Measurements from ENCODE around the gene CAPN12.
"Not testable (repeated sequence)": the region's sequence is repeated elsewhere in the genome, so short reads cannot be mapped to it uniquely, and the experiment has no call there.

CAPN12 gene, protein sequence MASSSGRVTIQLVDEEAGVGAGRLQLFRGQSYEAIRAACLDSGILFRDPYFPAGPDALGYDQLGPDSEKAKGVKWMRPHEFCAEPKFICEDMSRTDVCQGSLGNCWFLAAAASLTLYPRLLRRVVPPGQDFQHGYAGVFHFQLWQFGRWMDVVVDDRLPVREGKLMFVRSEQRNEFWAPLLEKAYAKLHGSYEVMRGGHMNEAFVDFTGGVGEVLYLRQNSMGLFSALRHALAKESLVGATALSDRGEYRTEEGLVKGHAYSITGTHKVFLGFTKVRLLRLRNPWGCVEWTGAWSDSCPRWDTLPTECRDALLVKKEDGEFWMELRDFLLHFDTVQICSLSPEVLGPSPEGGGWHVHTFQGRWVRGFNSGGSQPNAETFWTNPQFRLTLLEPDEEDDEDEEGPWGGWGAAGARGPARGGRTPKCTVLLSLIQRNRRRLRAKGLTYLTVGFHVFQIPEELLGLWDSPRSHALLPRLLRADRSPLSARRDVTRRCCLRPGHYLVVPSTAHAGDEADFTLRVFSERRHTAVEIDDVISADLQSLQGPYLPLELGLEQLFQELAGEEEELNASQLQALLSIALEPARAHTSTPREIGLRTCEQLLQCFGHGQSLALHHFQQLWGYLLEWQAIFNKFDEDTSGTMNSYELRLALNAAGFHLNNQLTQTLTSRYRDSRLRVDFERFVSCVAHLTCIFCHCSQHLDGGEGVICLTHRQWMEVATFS

DNA sequence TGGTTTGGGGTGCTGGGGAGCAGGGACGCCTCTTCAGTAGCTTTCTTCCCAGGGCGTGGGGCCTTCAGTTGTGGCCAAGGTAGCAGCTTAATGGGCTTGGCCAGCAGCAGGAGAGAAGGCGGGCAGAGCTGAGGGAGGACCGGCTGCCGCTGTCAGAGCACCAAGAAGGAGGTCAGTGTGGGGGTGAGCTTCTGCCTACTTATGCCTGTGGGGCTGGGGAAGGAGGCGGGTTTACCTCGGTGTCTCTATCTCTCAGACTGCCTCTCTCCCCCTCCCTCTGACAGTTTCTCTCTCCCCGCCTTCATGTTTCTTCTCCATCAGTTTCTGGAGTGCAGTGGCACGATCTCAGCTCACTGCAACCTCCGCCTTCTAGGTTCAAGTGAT lies at the start of gene CAPN12:
CAPN12 (minus strand) TSS at position 177 of the 384 bp plus-strand sequence. CDS start 309 bp downstream, outside the sequence.
- H3K9me3 ChIP-seq (ENCODE audit: control insufficient read depth, low read depth, low read length), result no peaks in the 10 kb centered on the region
- no peak within 1 kb of the TSS for H3K9ac ChIP-seq (ENCODE audit: low read length)
- no peaks in the 10 kb centered on the region for H3K27me3 ChIP-seq (ENCODE audit: control insufficient read depth, insufficient read depth, low read length)
- H3K36me3 ChIP-seq (ENCODE audit: control insufficient read depth, low read depth, low read length), result no peaks in the 10 kb centered on the region
- H3K27ac ChIP-seq (ENCODE audit: low read length), result no peak within 1 kb of the TSS
- H3K4me1 ChIP-seq (ENCODE audit: control insufficient read depth, low read depth, low read length), result no peaks in the 10 kb centered on the region
- H3K4me3 ChIP-seq (ENCODE audit: low read length), result no peak within 1 kb of the TSS

DNA sequence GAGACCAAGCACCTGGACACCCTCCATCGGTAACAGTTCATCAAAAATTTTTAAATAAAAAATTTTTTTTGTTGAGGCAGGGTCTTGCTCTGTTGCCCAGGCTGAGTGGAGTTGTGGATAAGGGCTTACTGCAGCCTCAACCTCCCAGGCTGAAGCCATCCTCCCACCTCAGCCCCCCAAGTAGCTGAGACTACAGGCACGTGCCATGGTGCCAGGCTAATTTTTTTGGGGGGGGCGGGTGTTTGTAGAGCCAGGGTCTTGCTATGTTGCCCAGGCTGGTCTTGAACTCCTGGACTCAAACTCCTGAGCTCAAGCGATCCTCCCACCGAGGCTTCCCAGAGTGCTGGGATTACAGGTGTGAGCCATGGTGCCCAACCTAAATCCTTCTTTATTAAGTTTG lies 49.4 kb upstream of the CAPN12 start:
- Histone ChIP-seq H3K4me1 (ENCODE audit: control insufficient read depth, low read depth, low read length) (no peaks in the 10 kb centered on the region), H3K9me3 (ENCODE audit: control insufficient read depth, low read depth, low read length) (no peaks in the 10 kb centered on the region), H3K27ac (ENCODE audit: low read length) (no peak overlapping the region), H3K9ac (ENCODE audit: low read length) (no peak overlapping the region), H3K36me3 (ENCODE audit: control insufficient read depth, low read depth, low read length) (no peaks in the 10 kb centered on the region), H3K27me3 (ENCODE audit: control insufficient read depth, insufficient read depth, low read length) (no peaks in the 10 kb centered on the region), H3K4me3 (ENCODE audit: low read length) (no peak overlapping the region)

DNA sequence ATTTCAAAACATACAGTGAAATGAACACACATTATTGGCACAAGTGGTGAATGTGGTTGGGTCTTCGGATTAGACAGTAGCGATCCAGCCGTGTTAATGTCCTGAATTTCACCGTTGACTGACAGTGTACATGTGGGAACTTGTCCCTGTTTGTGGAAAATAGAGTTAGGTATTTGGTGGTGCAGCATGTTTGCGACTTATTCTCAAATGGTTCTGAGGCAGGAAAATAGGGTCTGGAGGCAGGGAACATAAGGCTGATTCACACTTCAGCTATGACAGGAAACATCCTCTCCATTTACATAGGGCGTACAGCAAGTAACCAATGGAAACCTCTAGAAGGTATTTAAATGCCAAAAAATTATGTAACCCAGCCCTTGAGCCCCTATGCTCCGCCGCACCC lies 48.9 kb upstream of the CAPN12 start:
- Histone ChIP-seq H3K27ac (ENCODE audit: low read length) (no peak overlapping the region), H3K27me3 (ENCODE audit: control insufficient read depth, insufficient read depth, low read length) (no peaks in the 10 kb centered on the region), H3K9ac (ENCODE audit: low read length) (no peak overlapping the region), H3K4me1 (ENCODE audit: control insufficient read depth, low read depth, low read length) (no peaks in the 10 kb centered on the region), H3K4me3 (ENCODE audit: low read length) (no peak overlapping the region), H3K9me3 (ENCODE audit: control insufficient read depth, low read depth, low read length) (no peaks in the 10 kb centered on the region), H3K36me3 (ENCODE audit: control insufficient read depth, low read depth, low read length) (no peaks in the 10 kb centered on the region)

DNA sequence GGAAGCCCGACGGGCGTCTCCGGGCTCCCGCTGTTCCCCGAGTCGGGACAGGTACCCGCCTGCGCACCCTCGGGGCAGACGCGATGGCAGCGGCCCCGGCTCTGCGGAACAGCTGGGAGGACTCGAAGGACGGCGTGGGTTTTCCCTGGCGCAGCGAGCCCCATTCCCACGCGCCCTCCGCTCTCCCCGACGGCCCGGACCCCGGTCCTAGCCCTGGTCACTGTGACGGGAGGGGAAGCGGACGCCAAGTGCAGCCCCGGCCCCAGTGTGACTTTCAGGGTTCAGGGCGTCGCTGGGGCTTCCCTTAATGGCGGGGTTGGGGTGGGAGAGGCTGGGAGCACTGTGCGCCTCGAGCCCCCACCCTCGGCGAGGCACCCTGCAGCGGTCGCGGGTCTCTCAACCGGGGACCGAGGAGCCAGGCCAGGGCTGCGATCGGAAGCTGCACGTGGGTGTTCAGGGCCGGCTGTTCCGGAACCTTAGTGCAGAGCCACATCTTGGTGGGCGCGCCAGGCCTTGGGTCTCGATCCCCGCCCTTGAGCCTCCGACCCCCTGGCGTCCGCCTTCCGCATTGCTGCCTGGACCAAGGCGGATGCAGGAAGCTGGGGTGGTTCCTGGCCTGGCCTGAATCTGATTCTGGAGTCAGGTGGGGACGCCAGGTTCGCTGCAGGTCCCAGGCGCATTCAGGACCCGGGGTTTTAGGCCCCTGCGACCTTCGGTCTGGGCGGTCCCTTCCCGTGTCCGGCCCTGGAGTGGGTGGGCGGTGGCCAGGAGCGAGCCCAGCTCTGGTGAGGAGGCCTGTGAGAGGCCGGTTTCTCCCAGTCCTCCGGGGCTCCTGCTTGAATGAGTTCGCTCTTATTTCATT lies 48.2 kb upstream of the CAPN12 start:
- Histone ChIP-seq H3K9ac (ENCODE audit: low read length) (no peak overlapping the region), H3K9me3 (ENCODE audit: control insufficient read depth, low read depth, low read length) (no peaks in the 10 kb centered on the region), H3K4me3 (ENCODE audit: low read length) (no peak overlapping the region), H3K27ac (ENCODE audit: low read length) (no peak overlapping the region), H3K4me1 (ENCODE audit: control insufficient read depth, low read depth, low read length) (no peaks in the 10 kb centered on the region), H3K36me3 (ENCODE audit: control insufficient read depth, low read depth, low read length) (no peaks in the 10 kb centered on the region), H3K27me3 (ENCODE audit: control insufficient read depth, insufficient read depth, low read length) (no peaks in the 10 kb centered on the region)

DNA sequence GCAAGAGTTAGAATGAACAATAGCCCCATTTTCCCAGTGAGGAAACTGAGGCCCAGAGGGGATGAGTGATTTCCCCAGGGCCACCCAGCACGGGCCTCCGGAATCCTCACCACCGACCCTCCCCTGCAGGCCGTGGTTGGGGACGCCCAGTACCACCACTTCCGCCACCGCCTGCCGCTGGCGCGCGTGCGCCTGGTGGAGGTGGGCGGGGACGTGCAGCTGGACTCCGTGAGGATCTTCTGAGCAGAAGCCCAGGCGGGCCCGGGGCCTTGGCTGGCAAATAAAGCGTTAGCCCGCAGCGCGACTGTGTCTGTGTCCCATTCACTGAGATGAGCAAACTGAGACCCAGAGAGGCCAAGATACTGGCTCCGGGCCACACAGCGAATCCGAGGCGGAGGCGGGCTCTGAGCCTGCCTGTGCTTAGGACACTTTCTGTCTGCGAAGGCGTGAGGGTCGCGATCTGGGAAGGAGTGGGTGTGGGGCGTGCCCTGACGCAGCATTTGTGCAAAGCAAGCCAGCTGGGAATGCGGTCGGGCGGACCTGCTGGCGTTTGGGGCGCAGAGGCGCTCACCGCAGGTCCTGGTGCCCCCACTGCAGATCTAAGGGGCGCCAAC lies 47.3 kb upstream of the CAPN12 start:
- H3K4me1 ChIP-seq (ENCODE audit: control insufficient read depth, low read depth, low read length); H3K4me3 ChIP-seq (ENCODE audit: low read length); H3K36me3 ChIP-seq (ENCODE audit: control insufficient read depth, low read depth, low read length); H3K27ac ChIP-seq (ENCODE audit: low read length); H3K27me3 ChIP-seq (ENCODE audit: control insufficient read depth, insufficient read depth, low read length); H3K9me3 ChIP-seq (ENCODE audit: control insufficient read depth, low read depth, low read length); H3K9ac ChIP-seq (ENCODE audit: low read length): not testable (repeated sequence)

DNA sequence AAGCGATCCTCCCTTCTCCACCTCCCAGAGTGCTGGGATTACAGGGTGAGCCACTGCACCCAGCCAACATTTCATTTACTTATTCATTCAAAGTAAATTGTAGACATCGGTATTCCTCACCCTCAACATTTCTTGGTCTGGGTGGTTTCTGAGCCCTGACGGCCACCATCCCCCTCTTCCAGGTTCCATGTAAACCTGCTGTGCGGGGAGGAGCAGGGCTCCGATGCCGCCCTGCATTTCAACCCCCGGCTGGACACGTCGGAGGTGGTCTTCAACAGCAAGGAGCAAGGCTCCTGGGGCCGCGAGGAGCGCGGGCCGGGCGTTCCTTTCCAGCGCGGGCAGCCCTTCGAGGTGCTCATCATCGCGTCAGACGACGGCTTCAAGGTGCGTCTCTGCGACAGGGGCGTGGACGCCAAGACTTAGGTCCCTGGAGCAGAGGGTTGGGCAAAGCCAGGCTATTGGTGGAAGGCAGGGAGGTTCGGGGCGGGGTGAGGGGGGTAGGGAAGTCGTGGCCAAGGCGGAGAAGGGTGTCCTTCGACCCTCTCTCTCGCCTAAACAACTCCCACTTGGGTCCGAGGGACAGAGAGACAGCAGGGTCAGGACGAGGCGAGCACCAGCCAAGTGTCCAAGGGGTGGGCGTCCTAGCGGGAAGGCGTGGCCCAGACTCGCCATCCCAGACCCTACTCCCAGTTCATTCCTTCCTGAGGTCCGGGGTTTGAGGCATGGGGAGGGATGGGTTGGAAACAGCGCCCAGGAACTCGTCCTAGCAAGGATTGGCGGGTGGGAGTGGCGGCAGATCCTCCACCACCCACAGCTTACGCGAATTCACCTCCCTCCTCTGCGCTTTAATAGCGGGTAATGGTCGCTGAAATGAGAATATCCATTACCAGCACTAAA lies 46.5 kb upstream of the CAPN12 start:
- not testable (repeated sequence) for H3K27ac ChIP-seq (ENCODE audit: low read length)

DNA sequence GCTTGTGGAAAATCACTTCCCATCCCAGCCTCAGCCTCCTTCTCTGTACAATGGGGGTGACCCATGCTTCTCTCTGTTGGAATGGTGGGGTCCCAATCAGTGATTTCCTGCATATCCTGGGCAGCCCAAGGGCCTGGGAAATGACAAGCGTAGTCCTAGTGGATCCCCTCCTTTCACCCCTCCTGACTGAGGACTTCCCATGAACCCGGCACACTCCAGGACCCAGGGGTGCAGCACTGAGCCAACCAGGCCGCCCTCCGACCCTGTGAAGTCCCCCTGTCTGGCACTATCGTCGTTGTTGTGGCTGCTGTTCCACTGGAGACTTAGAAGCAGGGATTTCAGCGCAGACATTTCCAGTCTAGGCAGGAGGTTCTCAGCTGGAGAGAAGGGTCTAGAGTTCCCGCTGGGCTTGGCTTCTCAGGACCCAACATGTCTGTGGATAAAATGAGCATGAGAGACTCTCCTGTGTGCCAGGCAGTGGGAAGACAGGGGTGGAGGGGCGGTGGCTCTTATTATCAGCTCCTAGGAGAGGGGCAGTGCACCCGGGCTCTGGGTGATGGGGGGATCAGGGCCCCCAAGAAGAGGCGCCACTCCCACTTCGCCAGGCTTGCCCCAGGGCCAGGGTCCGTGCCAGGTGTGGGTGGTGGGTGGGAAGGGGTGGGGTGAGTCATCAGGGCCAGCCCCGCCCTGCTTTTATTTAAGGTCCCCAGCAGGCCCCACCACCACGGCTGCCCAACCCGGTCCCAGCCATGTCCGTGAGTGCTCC lies 44.4 kb upstream of the CAPN12 start, which contains the start of gene LGALS7B:
LGALS7B (plus strand) TSS at position 723 of the 766 bp plus-strand sequence; CDS start at position 750, 27 bp downstream.
- no peaks in the 10 kb centered on the region for H3K4me1 ChIP-seq (ENCODE audit: control insufficient read depth, low read depth, low read length)
- H3K27ac ChIP-seq (ENCODE audit: low read length), result no peak within 1 kb of the TSS
- no peak within 1 kb of the TSS for H3K9ac ChIP-seq (ENCODE audit: low read length)
- no peaks in the 10 kb centered on the region for H3K27me3 ChIP-seq (ENCODE audit: control insufficient read depth, insufficient read depth, low read length)
- no peaks in the 10 kb centered on the region for H3K36me3 ChIP-seq (ENCODE audit: control insufficient read depth, low read depth, low read length)
- H3K9me3 ChIP-seq (ENCODE audit: control insufficient read depth, low read depth, low read length), result no peaks in the 10 kb centered on the region
- H3K4me3 ChIP-seq (ENCODE audit: low read length), result no peak within 1 kb of the TSS

More for the DNA sequence above, 46.5 kb upstream of the CAPN12 start:
- H3K4me3 ChIP-seq (ENCODE audit: low read length); H3K9ac ChIP-seq (ENCODE audit: low read length); H3K27me3 ChIP-seq (ENCODE audit: control insufficient read depth, insufficient read depth, low read length); H3K4me1 ChIP-seq (ENCODE audit: control insufficient read depth, low read depth, low read length); H3K36me3 ChIP-seq (ENCODE audit: control insufficient read depth, low read depth, low read length); H3K9me3 ChIP-seq (ENCODE audit: control insufficient read depth, low read depth, low read length): not testable (repeated sequence)

DNA sequence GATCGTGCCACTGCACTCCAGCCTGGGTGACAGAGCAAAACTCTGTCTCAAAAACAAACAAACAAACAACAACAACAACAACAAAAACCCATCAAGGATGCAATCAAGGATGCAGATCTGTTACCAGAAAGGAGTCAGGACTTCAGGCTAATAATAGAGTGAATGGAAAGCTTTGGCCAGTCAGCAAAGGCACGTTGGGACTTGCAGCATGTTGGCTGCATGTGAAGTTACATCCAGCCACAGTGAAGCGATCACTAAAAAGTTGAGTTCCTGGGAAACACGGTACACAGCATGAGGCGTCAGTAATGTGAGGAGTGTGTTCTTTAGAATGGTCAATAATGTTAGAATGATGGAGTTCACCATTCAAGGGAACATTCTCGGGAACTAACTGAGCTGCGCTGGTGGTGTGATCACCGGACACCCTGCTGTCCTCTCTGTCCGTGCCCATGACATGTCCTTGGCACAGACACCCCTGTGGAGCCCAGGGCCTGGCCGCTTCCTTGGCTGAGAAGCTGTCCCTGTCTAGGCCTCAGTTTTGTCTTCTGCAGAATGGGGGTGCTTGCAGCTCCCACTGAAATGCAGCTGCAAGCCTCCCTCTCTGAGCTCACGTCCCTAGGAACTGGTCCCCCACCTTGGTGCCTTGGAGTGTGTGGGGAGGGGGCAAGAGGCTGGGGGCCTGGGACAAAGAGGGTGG lies 42.4 kb upstream of the CAPN12 start:
- H3K36me3 ChIP-seq (ENCODE audit: control insufficient read depth, low read depth, low read length), result no peaks in the 10 kb centered on the region
- H3K9ac ChIP-seq (ENCODE audit: low read length), result no peak overlapping the region
- H3K27me3 ChIP-seq (ENCODE audit: control insufficient read depth, insufficient read depth, low read length), result no peaks in the 10 kb centered on the region
- no peak overlapping the region for H3K27ac ChIP-seq (ENCODE audit: low read length)
- no peaks in the 10 kb centered on the region for H3K4me1 ChIP-seq (ENCODE audit: control insufficient read depth, low read depth, low read length)
- H3K4me3 ChIP-seq (ENCODE audit: low read length), result no peak overlapping the region
- no peaks in the 10 kb centered on the region for H3K9me3 ChIP-seq (ENCODE audit: control insufficient read depth, low read depth, low read length)

DNA sequence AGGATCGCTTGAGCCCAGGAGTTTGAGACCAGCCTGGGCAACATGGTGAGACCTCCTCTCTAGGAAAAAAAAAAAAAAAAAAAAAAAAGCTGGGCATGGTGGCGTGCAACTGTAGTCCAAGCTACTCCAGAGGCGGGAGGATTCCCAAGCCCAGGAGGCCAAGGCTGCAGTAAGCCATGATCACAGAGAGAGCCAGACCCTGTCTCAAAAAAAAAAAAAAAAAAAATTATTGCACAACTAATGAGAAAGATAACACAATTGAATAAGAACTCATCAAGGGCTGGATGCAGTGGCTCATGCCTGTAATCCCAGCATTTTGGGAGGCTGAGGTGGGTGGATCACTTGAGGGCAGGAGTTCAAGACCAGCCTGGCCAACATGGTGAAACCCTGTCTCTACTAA lies 41.8 kb upstream of the CAPN12 start:
- not testable (repeated sequence) for H3K27me3 ChIP-seq (ENCODE audit: control insufficient read depth, insufficient read depth, low read length); H3K4me1 ChIP-seq (ENCODE audit: control insufficient read depth, low read depth, low read length); H3K9ac ChIP-seq (ENCODE audit: low read length); H3K27ac ChIP-seq (ENCODE audit: low read length); H3K4me3 ChIP-seq (ENCODE audit: low read length); H3K36me3 ChIP-seq (ENCODE audit: control insufficient read depth, low read depth, low read length); H3K9me3 ChIP-seq (ENCODE audit: control insufficient read depth, low read depth, low read length)

Data from iPS-18a (cell line).